ENCODE results near the gene AK3. TPM values are rescaled to one million over a fixed set of nuclear protein-coding genes. Genes with fewer than 3 reads are reported as not detected.

AK3 gene
- total RNA-seq, 1 experiment from 2014 or later: 21.5 TPM

DNA sequence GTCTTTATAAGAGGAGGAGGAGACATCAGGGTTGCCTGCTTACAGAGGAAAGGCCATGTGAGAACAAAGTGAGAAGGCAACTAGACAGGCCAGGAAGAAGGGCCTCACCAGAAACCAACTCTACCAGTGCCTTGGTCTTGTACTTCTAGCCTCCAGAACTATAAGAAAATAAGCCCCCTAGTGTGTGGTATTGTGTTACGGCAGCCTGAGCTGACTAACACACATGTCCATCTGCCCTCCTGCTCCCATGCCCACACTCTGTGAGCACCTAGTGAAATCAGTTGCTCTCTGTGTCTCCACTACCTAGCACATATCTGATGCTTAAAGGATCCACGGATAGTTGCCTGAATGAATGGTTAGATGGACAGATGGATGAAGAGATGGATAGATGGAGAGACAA is 6.9 kb downstream of the AK3 start:
- no peaks in the 10 kb centered on the region for H3K9me3 Mint-ChIP-seq (ENCODE audit: low read depth, unreplicated experiment)
- intact Hi-C loops (cut with micrococcal nuclease; ENCODE audit: unreplicated experiment): loop anchor here (10.0 kb wide), 1 partner anchor 49 kb away; no protein-coding TSS in a partner anchor
- CTCF ChIA-PET: no interaction called here
- no peak overlapping the region for H3K27ac Mint-ChIP-seq (ENCODE audit: unreplicated experiment)
- no peaks in the 10 kb centered on the region for H3K27me3 Mint-ChIP-seq (ENCODE audit: unreplicated experiment)
- BruUV-seq (replicated peaks): no TSS peak
- TF ChIP-seq, protein P1, sequence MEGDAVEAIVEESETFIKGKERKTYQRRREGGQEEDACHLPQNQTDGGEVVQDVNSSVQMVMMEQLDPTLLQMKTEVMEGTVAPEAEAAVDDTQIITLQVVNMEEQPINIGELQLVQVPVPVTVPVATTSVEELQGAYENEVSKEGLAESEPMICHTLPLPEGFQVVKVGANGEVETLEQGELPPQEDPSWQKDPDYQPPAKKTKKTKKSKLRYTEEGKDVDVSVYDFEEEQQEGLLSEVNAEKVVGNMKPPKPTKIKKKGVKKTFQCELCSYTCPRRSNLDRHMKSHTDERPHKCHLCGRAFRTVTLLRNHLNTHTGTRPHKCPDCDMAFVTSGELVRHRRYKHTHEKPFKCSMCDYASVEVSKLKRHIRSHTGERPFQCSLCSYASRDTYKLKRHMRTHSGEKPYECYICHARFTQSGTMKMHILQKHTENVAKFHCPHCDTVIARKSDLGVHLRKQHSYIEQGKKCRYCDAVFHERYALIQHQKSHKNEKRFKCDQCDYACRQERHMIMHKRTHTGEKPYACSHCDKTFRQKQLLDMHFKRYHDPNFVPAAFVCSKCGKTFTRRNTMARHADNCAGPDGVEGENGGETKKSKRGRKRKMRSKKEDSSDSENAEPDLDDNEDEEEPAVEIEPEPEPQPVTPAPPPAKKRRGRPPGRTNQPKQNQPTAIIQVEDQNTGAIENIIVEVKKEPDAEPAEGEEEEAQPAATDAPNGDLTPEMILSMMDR (IDR thresholded peaks at IDR 0.05; ENCODE audit: unreplicated experiment): no peak
- H3K36me3 Mint-ChIP-seq (ENCODE audit: insufficient read depth, unreplicated experiment): peaks cover 3% of the 10 kb centered on the region
- no peak overlapping the region for H3K4me3 Mint-ChIP-seq (ENCODE audit: low read depth, unreplicated experiment)
- DNase-seq: no peak
- no peaks in the 10 kb centered on the region for H3K4me1 Mint-ChIP-seq (ENCODE audit: low read depth, unreplicated experiment)

- Mint-ChIP-seq H3K9me3 (ENCODE audit: low read depth, unreplicated experiment) (no peaks in the 10 kb centered on the region), H3K4me3 (ENCODE audit: low read depth, unreplicated experiment) (no peak overlapping the region), H3K27ac (ENCODE audit: unreplicated experiment) (no peak overlapping the region), H3K27me3 (ENCODE audit: unreplicated experiment) (no peaks in the 10 kb centered on the region), H3K4me1 (ENCODE audit: low read depth, unreplicated experiment) (no peaks in the 10 kb centered on the region), H3K36me3 (ENCODE audit: insufficient read depth, unreplicated experiment) (no peaks in the 10 kb centered on the region)
- intact Hi-C loops (cut with micrococcal nuclease; ENCODE audit: unreplicated experiment): loop anchor here (10.0 kb wide), 1 partner anchor 48 kb away; no protein-coding TSS in a partner anchor
- TF ChIP-seq, protein P1 (IDR thresholded peaks at IDR 0.05; ENCODE audit: unreplicated experiment): no peak
- DNase-seq: no peak
- CTCF ChIA-PET: no interaction called here
- BruUV-seq (replicated peaks): no TSS peak
Measured at GRCh38 chr9:4732890-4733289, 8.1 kb downstream of the AK3 start.

GRCh38 chr9:4727593-4727992 is 13.4 kb downstream of the AK3 start:
- no TSS peak for BruUV-seq (replicated peaks)
- Mint-ChIP-seq H3K9me3 (ENCODE audit: low read depth, unreplicated experiment) (no peaks in the 10 kb centered on the region), H3K27ac (ENCODE audit: unreplicated experiment) (no peak overlapping the region), H3K4me1 (ENCODE audit: low read depth, unreplicated experiment) (no peaks in the 10 kb centered on the region), H3K27me3 (ENCODE audit: unreplicated experiment) (no peaks in the 10 kb centered on the region), H3K4me3 (ENCODE audit: low read depth, unreplicated experiment) (no peak overlapping the region), H3K36me3 (ENCODE audit: insufficient read depth, unreplicated experiment) (no peaks in the 10 kb centered on the region)
- CTCF ChIA-PET: interaction anchor here (0.6 kb wide), 1 partner anchor 846 kb away, joined by 4 read pairs; no protein-coding TSS in a partner anchor
- DNase-seq: no peak
- intact Hi-C loops (cut with micrococcal nuclease; ENCODE audit: unreplicated experiment): no loop called here
- TF ChIP-seq, protein P1 (IDR thresholded peaks at IDR 0.05; ENCODE audit: unreplicated experiment): no peak

DNA sequence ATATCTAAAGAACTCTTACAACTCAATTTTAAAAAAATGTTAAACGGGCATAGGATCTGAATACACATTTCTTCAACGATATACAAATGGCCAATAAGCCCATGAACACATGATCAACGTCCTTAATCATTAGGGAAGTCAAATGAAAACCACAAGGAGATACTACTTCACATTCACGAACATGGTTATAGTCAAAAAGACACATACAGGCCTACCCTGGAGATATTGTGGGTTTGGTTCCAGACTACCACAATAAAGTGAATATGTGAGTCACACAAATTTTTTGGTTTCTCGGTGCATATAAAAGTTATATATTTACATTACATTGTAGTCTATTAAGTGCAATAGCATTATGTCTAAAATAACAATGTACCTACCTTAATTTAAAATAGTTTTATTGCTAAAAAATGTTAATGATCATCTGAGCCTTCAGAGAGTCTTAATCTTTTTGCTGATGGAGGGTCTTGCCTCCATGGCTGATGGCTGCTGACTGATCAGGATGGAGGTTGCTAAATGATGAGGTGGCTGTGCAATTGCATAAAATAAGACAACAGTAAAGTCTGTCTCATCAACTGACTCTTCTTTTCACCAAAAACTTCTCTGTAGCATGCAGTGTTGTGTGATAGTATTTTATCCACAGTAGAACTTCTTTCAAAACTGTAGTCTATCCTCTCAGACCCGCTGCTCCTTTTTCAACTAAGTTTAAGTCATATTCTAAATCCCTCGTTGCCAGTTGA is 15.1 kb downstream of the AK3 start:
- intact Hi-C loops (cut with micrococcal nuclease; ENCODE audit: unreplicated experiment): no loop called here
- Mint-ChIP-seq H3K27me3 (ENCODE audit: unreplicated experiment) (no peaks in the 10 kb centered on the region), H3K27ac (ENCODE audit: unreplicated experiment) (no peak overlapping the region), H3K9me3 (ENCODE audit: low read depth, unreplicated experiment) (no peaks in the 10 kb centered on the region), H3K4me3 (ENCODE audit: low read depth, unreplicated experiment) (no peak overlapping the region), H3K36me3 (ENCODE audit: insufficient read depth, unreplicated experiment) (no peaks in the 10 kb centered on the region), H3K4me1 (ENCODE audit: low read depth, unreplicated experiment) (no peaks in the 10 kb centered on the region)
- TF ChIP-seq, protein P1 (IDR thresholded peaks at IDR 0.05; ENCODE audit: unreplicated experiment): no peak
- CTCF ChIA-PET: no interaction called here
- no TSS peak for BruUV-seq (replicated peaks)
- DNase-seq: no peak
